Ovary (tissue), 3 donors: ENCODE data around the gene RIMBP3B.
"Not testable (repeated sequence)": the region's sequence is repeated elsewhere in the genome, so short reads cannot be mapped to it uniquely, and the experiment has no call there.

ENCODE experiments used
- CTCF ChIP-seq, 3 donors: fragments of 450-650 bp in 2 of 3; fragments of 200-600 bp in 1 of 3; IDR thresholded peaks; one replicate each; pipeline versions ENCODE4 v1.5.1 to v1.8.0; 2016 to 2022; ENCODE audit warnings: antibody characterized with exemption in 3 of 3, mild to moderate bottlenecking in 1 of 3
- EP300 ChIP-seq: sonication (generic); formaldehyde crosslinking; IDR thresholded peaks from one replicate; pipeline ENCODE4 v1.6.1; 2017; ENCODE audit warnings: antibody characterized with exemption
- POLR2A ChIP-seq: fragments of 450-650 bp; IDR thresholded peaks from one replicate; pipeline ENCODE4 v1.6.1; 2017; ENCODE audit warnings: antibody characterized with exemption, mild to moderate bottlenecking, moderate library complexity
- donor health status: DM: no; HTN: no; CAD: no.

GRCh38 chr22:21407792-21408191 is 24.2 kb downstream of the RIMBP3B start:
- not testable (repeated sequence) for TF ChIP-seq POLR2A; CTCF (IDR thresholded peaks at IDR 0.05); EP300
